ENCODE measurements around the gene SAPCD2.
"Not testable (repeated sequence)": the region's sequence is repeated elsewhere in the genome, so short reads cannot be mapped to it uniquely, and the experiment has no call there.

SAPCD2 gene, protein sequence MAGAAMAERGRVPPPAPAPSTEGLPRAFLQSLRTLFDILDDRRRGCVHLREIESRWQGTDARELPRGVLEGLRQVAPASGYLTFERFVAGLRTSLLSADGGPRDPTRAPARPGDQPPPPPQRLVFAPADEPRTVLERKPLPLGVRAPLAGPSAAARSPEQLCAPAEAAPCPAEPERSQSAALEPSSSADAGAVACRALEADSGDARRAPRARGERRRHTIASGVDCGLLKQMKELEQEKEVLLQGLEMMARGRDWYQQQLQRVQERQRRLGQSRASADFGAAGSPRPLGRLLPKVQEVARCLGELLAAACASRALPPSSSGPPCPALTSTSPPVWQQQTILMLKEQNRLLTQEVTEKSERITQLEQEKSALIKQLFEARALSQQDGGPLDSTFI

DNA sequence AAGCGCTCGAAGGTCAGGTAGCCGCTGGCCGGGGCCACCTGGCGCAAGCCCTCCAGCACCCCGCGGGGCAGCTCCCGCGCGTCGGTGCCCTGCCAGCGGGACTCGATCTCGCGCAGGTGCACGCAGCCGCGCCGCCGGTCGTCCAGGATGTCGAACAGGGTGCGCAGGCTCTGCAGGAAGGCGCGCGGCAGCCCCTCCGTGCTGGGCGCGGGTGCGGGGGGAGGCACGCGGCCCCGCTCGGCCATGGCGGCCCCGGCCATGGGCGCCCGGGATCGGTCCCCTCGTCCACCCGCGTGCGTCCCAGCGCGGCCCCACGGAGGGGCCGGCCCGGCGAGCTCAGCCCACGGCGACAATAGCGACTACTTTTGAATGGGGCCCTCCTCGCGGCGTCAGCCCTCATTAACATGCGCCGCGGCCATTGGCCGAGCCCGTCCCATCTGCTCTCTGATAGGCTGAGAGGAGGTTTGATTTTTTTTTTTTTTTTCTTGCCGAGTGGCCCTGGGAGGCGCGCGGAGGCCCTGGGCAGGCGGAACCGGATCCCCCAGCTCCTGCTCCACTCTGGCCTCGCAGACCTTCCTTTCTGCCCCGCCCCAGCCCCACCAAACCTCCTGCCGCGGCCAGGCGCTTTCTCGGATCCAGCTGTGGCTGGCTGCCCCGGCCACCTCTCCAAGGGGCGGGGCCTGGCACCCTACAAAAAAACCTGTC, at the start of gene SAPCD2:
Gene SAPCD2 (minus strand): TSS at position 357 of the 705 bp plus-strand sequence. CDS start 97 bp downstream, at position 260.
- peak; percentile 86 for DNase-seq

DNA sequence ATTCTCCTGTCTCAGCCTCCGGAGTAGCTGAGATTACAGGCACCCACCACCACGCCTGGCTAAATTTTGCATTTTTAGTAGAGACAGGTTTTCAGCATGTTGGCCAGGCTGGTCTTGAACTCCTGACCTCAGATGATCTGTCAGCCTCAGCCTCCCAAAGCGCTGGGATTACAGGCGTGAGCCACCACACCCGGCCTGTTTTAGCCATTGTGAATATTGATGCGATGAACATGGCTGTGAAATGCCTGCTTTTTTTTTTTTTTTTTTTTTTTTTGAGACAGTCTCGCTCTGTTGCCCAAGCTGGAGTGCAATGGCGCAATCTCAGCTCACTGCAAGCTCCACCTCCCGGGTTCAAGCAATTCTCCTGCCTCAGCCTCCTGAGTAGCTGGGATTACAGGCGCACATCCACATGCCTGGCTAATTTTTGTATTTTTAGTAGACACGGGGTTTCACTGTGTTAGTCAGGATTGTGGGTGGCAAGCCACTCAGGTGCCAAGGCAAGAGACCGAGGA, 47.8 kb upstream of the SAPCD2 start:
- DNase-seq = not testable (repeated sequence)

DNA sequence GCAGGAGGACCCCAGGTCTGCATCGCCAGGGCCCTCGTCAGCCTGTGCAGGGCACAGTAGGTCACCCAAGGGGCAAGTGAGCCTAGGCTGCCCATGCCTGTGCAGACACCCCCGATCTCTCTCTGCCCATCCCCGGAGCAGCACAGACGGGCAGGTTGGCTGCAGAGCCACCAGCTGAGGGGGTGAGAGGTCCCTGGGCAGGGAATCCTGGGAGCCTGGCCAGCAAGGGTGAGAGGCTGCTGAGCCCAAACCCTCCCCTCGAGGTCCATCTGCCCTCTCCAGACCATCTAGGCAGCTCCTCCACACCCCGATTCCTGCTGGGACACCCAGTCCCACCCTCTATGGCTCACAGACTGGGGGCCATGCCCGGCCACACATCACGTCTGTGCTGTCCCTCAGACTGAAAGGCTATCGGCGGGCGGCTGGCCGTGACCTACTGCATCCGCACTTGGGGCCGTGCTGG, 46.9 kb upstream of the SAPCD2 start:
- DNase-seq = no peak

DNA sequence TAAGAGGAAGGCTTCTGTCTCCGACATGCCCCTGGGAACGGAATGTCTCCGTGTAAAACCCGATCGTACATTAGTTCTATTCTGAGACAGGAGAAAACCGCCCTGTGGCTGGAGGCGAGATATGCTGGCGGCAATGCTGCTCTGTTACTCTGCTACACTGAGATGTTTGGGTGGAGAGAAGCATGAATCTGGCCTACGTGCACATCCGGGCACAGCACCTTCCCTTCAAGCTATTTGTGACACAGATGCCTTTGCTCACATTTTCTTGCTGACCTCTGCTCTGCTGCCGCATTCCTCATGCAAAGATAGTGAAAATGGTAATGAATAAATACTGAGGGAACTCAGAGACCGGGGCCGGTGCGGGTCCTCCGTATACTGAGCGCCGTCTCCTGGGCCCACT, 46.4 kb upstream of the SAPCD2 start:
- DNase-seq = no peak

DNA sequence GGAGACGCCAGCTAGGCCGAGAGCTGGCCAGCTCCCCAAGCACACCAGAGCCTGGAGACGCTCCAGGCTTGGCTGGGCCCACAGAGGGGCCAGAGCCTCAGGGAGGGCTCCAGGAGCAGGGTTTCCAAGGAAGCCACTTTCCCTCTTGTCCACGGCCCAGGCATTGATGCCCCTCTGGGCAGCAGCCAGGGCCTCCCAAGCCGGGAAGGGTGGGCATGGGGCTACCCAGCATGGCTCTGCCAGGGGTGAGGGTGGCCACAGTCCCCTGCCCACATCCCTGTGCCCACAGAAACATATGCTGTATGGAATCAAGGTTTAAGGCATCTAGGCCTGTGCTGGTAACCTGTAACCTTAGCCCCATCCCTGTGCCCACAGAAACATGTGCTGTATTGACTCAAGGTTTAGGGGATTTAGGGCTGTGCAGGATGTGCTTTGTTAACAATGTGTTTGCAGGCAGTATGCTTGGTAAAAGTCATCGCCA, 45.7 kb upstream of the SAPCD2 start:
- no peak for DNase-seq

DNA sequence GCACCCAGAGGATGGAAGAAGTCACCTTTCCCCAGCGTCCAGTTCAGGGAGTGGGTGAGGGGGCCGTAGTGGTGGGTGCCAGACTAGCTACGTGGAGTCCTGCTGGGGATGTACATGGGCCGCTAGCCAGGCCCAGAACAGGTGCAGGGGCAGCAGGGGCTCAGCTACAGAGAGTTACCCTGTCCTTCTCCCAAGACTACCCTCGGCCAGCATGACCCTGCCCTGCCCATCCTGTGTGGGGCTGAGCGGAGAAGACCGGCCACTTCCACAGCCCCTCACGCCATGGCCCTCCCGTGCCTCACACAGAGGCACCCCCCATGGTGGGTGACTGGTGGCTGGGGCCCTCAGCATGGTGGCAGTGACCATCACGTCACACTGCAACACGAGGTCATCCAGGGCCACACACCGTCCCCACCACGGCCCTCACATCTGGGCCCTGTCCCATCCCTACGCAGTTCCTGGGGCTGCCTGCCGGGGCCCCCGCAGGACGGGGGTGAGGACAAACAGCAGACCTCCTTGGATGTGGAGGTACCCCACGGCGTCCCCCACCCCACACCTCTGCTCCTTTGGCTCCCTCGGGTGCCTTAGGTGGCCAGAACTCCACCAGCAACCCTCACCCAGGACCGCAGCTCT, 45.2 kb upstream of the SAPCD2 start:
- no peak for DNase-seq

DNA sequence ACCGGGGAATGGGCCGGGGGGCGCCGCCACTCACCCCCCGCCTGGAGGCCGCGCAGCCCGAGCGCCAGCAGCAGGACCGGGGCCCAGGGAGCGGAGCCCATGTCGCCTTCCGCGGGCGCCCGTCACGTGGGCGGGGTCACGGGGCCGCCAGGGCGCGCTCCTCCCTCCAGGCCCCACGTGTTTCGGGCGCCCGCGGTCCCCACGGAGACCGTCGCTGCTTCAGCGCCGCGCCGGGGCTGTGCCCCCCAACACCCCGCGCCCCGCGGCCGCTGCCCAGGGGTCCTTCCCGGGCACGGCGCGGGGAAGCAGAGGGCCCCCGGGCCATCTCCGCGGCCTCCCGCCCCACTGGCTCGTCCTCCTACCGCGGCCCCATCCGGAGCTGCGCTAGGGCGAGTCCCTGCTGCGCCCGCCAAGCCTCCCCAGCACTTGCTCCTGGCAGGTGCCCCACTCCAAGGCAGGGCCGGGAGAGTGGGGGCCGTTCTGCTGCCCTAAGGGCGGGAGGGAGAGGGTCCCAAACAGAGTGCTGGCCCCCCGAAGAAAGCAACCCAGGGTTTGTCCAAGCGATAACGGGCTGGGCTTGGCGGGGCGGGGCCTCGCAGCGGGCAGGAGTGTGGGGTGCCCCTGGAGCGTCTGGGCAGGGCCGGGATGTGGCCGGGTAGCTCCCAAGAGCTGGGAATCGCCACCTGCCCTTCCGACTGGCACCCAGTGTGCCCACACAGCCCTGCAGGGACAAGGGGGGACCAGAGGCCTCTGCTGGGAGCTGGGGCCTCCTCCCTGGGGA, 44.4 kb upstream of the SAPCD2 start, which contains the start of gene DPP7:
Gene DPP7 (minus strand): TSS at position 121 of the 781 bp plus-strand sequence. CDS start 20 bp downstream, at position 101.
- DNase-seq = peak; percentile 8

DNA sequence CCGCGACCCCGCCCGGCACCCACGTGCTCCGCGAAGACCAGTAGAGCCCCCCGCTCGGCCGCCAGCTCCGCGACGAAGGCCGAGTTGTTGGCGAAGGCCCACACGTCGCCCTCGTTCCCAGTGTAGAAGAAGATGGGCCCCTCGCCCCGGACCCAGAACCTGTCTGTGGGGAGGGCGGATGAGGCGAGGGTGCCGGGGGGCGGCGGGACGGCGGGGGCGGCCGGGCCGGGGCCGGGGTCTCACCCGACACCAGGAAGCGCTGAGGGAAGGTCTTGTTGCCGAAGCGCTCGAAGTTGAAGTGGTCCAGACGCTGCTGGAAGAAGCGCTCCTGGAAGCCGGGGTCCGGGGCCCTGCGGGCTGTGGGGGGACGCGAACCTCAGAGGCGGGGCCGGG, 43.9 kb upstream of the SAPCD2 start:
- no peak for DNase-seq

DNA sequence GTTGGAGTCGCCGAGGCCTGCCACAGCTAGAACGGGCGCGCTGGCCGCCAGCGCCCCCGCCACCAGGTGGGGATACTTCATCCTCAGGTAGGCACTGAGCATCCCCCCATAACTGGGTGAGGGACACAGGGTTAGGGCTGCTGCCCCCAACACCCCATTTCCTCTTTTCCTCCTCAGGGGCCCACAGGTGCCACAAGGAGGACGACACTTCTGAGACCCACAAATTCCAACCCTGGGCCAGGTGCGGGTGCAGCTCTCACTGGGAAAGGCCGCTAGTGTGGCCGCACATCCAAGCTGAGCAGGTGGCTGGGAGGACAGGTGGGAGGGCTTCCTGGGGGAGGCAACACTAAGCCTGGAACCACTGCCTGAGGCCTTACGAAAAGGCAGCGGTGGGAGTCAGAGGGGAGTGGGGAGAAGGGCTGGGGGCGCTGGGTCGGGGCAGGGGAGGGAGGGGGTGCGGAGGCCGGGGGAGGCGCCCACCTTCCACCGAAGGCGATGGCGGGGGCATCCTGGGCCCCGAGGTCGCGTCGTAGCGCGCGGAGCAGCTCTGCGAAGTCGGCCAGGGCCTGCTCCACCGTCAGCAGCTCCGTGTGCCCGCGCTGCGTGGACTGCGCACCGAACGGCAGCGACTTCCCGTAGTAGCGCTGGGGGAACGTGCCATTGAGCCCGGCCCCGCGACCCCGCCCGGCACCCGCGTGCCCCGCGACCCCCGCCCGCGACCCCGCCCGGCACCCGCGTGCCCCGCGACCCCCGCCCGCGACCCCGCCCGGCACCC, 43.2 kb upstream of the SAPCD2 start:
- DNase-seq = no peak

DNA sequence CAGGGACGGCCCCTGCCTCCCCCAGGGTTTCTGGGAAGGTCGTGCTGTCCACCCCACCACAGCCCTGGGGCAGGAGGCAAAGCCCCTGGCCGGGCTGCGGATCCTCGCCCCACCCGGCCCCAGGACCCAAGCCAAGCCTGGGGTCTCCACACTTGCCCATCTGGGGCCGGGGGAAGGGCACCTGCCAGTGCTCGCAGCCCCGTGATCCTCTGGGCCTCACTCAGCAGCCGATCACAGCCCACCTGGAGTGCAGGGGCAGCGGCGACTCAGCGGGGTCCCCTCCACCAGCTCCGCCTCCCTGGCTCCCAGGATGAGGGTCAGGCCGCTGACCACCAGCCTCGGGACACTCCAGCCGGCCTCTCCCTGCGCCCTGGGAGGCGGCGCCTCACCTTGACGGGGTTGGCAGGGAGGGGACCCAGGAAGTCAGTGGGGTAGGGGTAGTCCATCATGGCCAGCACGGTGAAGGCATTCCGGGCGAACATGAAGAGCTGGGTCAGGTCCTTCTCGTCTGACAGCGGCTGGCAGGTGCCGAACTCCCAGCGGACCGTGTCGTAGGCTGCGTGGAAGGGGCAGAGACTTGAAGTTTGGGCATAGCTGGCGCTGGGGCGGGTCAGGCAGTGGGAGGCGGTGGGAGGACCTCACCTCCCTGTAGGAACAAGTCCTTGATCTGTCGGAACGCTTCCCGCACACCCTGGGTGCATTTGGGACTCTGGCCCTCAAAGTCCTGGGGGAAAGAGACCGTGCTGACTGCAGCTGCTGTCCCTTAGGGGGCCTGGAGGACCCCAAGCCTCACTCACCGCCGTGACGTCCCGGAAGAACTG, 42.4 kb upstream of the SAPCD2 start:
- DNase-seq = no peak

DNA sequence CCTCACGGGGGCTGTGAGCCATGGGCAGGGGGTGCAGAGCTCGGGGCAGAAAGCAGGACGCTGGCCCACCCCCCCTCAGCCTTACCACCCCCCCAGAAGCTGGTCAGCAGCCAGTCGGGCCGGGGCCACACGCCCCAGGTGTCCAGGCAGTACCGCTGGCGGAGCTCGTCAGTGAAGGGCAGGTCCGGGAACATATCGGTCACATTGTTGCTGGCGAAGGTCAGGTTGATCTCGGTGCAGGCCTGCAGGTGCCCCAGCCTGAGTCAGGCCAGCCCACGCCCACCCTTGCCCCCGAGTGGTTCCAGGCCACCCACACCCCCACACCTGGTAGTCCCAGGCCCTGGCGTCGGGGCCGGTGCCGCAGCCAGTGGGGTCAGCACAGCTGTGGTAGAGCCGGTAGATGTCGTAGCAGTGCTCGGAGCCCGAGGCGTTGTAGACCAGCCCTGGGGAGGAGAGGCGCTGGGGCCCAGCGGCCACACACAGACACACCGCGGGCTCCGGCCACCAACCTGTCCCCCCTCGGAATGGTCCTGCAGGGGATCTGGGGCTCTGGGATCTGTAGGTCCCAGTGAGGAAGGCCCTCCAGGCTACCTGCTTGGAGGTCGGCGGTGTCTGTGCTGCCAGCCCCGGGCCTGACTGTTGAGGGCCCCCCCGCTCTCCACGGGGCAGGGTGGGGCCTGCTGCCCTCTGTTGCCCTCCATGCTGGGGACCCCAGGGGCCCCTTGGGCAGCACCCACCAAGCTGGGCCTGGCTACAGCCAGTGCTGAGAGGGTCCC, 41.6 kb upstream of the SAPCD2 start:
- DNase-seq = no peak

DNA sequence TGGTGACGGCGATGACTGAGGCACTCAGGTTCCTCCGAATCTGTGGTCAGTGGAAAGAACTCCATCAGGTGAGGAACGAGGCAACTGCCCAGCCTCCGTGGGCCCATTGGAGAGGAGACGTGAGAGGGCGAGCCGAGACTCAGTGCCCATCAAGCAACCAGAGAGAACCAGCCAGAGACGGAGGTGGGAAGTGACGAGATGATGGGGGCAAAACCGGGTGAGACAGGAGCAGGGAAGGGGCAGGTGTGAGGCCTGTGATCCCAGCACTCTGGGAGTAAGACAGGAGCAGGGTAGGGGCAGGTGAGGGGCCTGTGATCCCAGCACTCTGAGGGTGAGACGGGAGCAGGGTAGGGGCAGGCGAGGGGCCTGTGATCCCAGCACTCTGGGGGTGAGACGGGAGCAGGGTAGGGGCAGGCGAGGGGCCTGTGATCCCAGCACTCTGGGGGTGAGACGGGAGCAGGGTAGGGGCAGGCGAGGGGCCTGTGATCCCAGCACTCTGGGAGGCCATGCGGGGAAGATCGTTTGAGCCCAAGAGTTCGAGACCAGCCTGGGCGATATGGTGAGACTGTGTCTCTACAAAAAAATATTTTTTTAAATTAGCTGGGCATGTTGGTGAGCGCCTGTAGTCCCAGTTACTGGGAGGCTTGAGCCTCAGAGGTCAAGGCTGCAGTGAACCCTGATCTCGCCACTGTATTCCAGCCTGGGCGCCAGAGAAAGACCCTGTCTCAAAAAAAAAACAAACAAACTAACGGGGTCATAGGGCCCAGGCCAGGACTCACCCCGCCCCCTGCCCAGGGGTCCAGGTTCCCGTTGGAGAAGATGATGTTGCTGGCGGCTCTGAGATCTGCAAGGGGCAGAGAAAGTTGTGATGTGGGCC, 40.8 kb upstream of the SAPCD2 start:
- no peak for DNase-seq

DNA sequence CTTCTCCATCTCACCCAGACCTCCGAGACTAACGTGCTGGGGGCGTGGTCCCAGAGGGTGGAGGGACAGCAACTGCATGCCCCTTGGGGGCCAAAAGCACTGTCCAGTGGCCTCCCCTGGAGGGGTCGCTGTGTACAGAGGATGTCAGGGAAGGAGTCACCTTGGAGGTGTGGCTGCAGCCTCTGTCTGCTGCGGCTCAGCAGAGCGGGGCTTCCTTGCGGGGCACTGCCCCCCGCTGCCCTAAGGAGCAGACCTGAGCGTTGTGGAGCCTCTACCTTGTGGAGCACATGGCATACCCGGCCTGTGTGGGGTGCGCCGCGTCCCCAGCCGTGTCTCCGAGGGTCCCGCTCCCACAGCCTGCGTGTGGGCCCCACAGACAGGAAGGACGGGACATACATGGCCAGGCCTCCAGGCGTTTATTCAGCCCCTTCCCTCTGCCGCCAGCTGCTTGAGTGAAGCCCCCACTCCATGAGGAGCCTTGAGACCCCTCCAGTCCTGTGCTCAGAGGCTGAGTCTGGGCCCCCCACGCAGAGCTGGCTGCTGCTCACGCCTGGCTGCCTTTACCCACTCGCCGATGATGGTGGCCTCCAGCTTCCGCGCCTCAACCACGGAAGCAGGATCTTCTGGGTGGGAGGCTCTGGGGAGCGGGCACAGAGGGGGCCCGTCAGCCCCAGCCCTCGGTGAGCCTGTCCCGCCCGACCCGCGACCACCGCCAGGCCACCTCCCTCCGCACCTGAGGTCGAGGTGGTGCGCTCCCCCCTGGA, 40.0 kb upstream of the SAPCD2 start:
- DNase-seq = no peak

DNA sequence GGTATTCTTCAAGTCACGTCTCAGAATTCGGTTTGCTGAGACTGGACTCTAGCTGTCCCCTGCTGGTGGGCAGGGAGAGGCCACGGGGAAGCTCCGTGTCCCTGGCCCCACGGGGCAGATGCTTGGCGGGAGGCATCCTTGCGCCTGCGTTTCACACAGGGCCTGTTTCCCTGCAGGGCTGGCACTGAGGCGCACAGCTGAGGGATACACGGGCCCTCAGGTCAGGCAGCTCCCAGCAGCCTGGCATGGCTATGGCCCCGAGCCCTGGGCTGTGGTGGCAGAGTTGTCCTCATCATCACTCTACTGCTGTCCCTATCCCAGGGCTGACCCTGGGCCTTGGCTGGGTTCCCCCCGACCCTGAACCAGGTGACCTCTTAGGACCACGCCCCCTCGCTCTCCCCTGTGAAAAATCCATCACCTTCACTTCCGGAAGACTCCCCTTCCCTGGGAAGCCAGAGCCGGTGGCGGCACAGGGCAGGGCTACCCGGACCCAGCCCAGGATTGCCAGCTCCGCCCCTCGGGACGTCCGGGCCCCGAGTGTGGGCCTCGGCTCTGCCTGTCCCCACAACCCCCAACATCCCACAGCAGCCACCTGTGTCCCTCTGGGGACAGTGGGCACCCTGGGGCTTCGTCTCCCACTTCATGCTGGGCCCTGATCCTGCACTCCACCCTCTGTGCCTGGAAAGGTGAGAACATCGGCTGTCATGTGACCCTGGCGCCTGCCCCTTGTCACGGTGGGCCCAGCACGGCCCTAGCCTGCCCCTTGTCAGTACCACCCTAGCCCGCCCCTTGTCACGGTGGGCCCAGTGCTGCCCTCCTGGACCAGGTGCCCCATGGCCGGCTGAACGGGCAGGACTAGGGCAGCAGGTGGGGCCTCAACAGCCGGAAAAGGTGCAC, 39.1 kb upstream of the SAPCD2 start:
- no peak for DNase-seq

DNA sequence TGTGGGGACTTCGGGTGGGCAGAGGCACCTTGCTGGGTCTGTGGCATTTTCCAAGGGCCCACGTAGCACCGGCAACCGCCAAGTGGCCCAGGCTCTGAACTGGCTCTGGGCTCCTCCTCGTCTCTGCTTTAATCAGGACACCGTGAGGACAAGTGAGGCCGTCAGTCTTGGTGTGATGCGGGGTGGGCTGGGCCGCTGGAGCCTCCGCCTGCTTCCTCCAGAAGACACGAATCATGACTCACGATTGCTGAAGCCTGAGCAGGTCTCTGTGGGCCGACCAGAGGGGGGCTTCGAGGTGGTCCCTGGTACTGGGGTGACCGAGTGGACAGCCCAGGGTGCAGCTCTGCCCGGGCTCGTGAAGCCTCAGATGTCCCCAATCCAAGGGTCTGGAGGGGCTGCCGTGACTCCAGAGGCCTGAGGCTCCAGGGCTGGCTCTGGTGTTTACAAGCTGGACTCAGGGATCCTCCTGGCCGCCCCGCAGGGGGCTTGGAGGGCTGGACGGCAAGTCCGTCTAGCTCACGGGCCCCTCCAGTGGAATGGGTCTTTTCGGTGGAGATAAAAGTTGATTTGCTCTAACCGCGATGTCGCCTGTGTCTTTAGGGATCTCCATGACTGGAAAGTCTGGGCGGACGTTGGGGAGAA, 38.4 kb upstream of the SAPCD2 start:
- no peak for DNase-seq

DNA sequence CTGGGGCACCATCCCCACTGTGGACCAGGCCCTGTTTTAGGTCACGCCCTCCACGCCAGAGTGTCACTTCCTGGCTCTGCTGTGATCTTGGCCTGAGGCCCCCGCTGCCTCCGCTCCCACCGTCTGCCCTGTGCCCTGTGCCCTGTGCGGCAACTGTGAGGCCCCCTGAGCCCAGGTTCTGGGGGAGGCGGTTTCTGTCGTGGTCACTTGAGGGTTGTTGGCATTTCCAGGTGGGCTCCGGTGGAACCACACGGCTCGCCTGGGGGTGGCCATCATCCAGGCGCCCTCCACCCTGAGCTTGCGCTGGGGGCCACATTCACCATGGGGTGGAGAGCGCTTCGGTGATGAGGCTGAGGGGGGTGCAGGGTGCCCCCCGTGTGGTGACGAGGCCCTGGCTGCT, 37.6 kb upstream of the SAPCD2 start:
- DNase-seq = no peak
